ENCODE data around the gene CDH23.

CDH23 gene

GRCh38 chr10:71780156-71780555, 383.4 kb downstream of the CDH23 start (continued):
- TF ChIP-seq PPARA (CRISPR knock-in tag; IDR thresholded peaks at IDR 0.05; ENCODE audit: borderline replicate concordance), result no peak

- no peak for TF ChIP-seq ZNF8 (CRISPR knock-in tag; IDR thresholded peaks at IDR 0.05)
- no peak for TF ChIP-seq TCF4 (CRISPR knock-in tag; IDR thresholded peaks at IDR 0.05; ENCODE audit: borderline replicate concordance)
- no peak for TF ChIP-seq TOX (CRISPR knock-in tag; IDR thresholded peaks at IDR 0.05; ENCODE audit: borderline replicate concordance)
- no peak for TF ChIP-seq PPARA (CRISPR knock-in tag; IDR thresholded peaks at IDR 0.05; ENCODE audit: borderline replicate concordance)
- TF ChIP-seq ZFP30 (CRISPR knock-in tag; IDR thresholded peaks at IDR 0.05), result no peak
- no peak for ATAC-seq
Measured at GRCh38 chr10:71780719-71781118, 384.0 kb downstream of the CDH23 start.

- TF ChIP-seq ZNF8 (CRISPR knock-in tag; IDR thresholded peaks at IDR 0.05), result no peak
- TF ChIP-seq ZNF70 (CRISPR knock-in tag; IDR thresholded peaks at IDR 0.05), result no peak
- TF ChIP-seq RARB (CRISPR knock-in tag; IDR thresholded peaks at IDR 0.05), result no peak
- no peak; the same call in 2 of the 3 replicates for ATAC-seq
Measured at GRCh38 chr10:71782221-71782916, 385.6 kb downstream of the CDH23 start.

- TF ChIP-seq ARNTL (CRISPR knock-in tag; IDR thresholded peaks at IDR 0.05; ENCODE audit: borderline replicate concordance, low read depth) (no peak), ZNF70 (CRISPR knock-in tag; IDR thresholded peaks at IDR 0.05) (no peak), ZFP3 (CRISPR knock-in tag; IDR thresholded peaks at IDR 0.05) (no peak), PPARA (CRISPR knock-in tag; IDR thresholded peaks at IDR 0.05; ENCODE audit: borderline replicate concordance) (no peak), ZFP30 (CRISPR knock-in tag; IDR thresholded peaks at IDR 0.05) (no peak), ZNF8 (CRISPR knock-in tag; IDR thresholded peaks at IDR 0.05) (no peak), TCF4 (CRISPR knock-in tag; IDR thresholded peaks at IDR 0.05; ENCODE audit: borderline replicate concordance) (no peak), CSDC2 (CRISPR knock-in tag; IDR thresholded peaks at IDR 0.05) (no peak), CSRNP3 (CRISPR knock-in tag; IDR thresholded peaks at IDR 0.05) (no peak), PATZ1 (CRISPR knock-in tag; IDR thresholded peaks at IDR 0.05; ENCODE audit: borderline replicate concordance) (no peak), BACH2 (CRISPR knock-in tag; IDR thresholded peaks at IDR 0.05; ENCODE audit: borderline replicate concordance) (no peak), CREB5 (CRISPR knock-in tag; IDR thresholded peaks at IDR 0.05; ENCODE audit: low read depth) (no peak), ESRRG (CRISPR knock-in tag; IDR thresholded peaks at IDR 0.05) (no peak), OSR1 (CRISPR knock-in tag; IDR thresholded peaks at IDR 0.05) (no peak), TOX (CRISPR knock-in tag; IDR thresholded peaks at IDR 0.05; ENCODE audit: borderline replicate concordance) (no peak)
- no peak for ATAC-seq
Measured at GRCh38 chr10:71782917-71783490, 386.3 kb downstream of the CDH23 start.

- TF ChIP-seq BACH2 (CRISPR knock-in tag; IDR thresholded peaks at IDR 0.05; ENCODE audit: borderline replicate concordance), result no peak
- TF ChIP-seq ISL1 (CRISPR knock-in tag; IDR thresholded peaks at IDR 0.05), result no peak
- TF ChIP-seq ZC3H10 (CRISPR knock-in tag; IDR thresholded peaks at IDR 0.05), result no peak
- no peak for TF ChIP-seq TCF4 (CRISPR knock-in tag; IDR thresholded peaks at IDR 0.05; ENCODE audit: borderline replicate concordance)
- TF ChIP-seq ARNTL (CRISPR knock-in tag; IDR thresholded peaks at IDR 0.05; ENCODE audit: borderline replicate concordance, low read depth), result no peak
- no peak for TF ChIP-seq ZFP3 (CRISPR knock-in tag; IDR thresholded peaks at IDR 0.05)
- TF ChIP-seq TOX (CRISPR knock-in tag; IDR thresholded peaks at IDR 0.05; ENCODE audit: borderline replicate concordance), result no peak
- no peak for TF ChIP-seq ZNF8 (CRISPR knock-in tag; IDR thresholded peaks at IDR 0.05)
- TF ChIP-seq CREB5 (CRISPR knock-in tag; IDR thresholded peaks at IDR 0.05; ENCODE audit: low read depth), result no peak
- no peak for TF ChIP-seq ESRRG (CRISPR knock-in tag; IDR thresholded peaks at IDR 0.05)
- TF ChIP-seq CSDC2 (CRISPR knock-in tag; IDR thresholded peaks at IDR 0.05), result no peak
- TF ChIP-seq OSR1 (CRISPR knock-in tag; IDR thresholded peaks at IDR 0.05), result no peak
- no peak for TF ChIP-seq TSHZ2 (CRISPR knock-in tag; IDR thresholded peaks at IDR 0.05)
- TF ChIP-seq PPARA (CRISPR knock-in tag; IDR thresholded peaks at IDR 0.05; ENCODE audit: borderline replicate concordance), result no peak
- TF ChIP-seq PATZ1 (CRISPR knock-in tag; IDR thresholded peaks at IDR 0.05; ENCODE audit: borderline replicate concordance), result no peak
- ATAC-seq, result no peak
Measured at GRCh38 chr10:71783917-71784678, 387.4 kb downstream of the CDH23 start.
